HL-60/S4 (cell line): ENCODE data around the gene UCK1.

Experiments
- in situ Hi-C: fragments of 300-500 bp; cut with MboI; formaldehyde crosslinking; loops from 2 replicates; pipeline ENCODE4 v1.14.3; 2022; ENCODE audit warnings: low sequenced_read_pairs

UCK1 gene

GRCh38 chr9:131478421-131478868, 52.6 kb downstream of the UCK1 start:
- in situ Hi-C loops, result no loop called here

GRCh38 chr9:131477816-131478419, 53.1 kb downstream of the UCK1 start:
- in situ Hi-C loops, result no loop called here

- in situ Hi-C loops, result no loop called here
Measured at GRCh38 chr9:131477367-131477766, 53.7 kb downstream of the UCK1 start.

GRCh38 chr9:131476777-131477345, 54.2 kb downstream of the UCK1 start:
- in situ Hi-C loops, result no loop called here

- in situ Hi-C loops, result no loop called here
Measured at GRCh38 chr9:131475956-131476776, 54.9 kb downstream of the UCK1 start.

GRCh38 chr9:131475111-131475955, 55.7 kb downstream of the UCK1 start:
- in situ Hi-C loops, result no loop called here

- in situ Hi-C loops, result no loop called here
Measured at GRCh38 chr9:131474711-131475110, 56.4 kb downstream of the UCK1 start.

GRCh38 chr9:131473891-131474290, 57.2 kb downstream of the UCK1 start:
- in situ Hi-C loops, result no loop called here
